Lower lobe of right lung (tissue), 2 donors: ENCODE results near the gene MRM2. TPM values are rescaled to one million over a fixed set of nuclear protein-coding genes. Genes with fewer than 3 reads are reported as not detected.

ENCODE experiments used
- ATAC-seq, 2 donors: fragments of 200-7000 bp; cut with Tn5 transposase; one replicate each; pipeline ENCODE4 v1.9.1; 2020 to 2022; ENCODE audit warnings: mild to moderate bottlenecking in 2 of 2, moderate library complexity in 2 of 2
- DNase-seq: peaks from one replicate; pipeline ENCODE4 v3.0.0-alpha.2; 2020
- H3K27ac ChIP-seq: fragments of 200-600 bp; one replicate; pipeline ENCODE4 v1.8.0; 2022
- H3K27me3 ChIP-seq: fragments of 200-600 bp; one replicate; pipeline ENCODE4 v1.8.0; 2022; ENCODE audit warnings: low read depth
- H3K36me3 ChIP-seq: fragments of 200-600 bp; one replicate; pipeline ENCODE4 v1.8.0; 2022; ENCODE audit warnings: mild to moderate bottlenecking
- H3K4me1 ChIP-seq: fragments of 200-600 bp; one replicate; pipeline ENCODE4 v1.8.0; 2022
- H3K4me3 ChIP-seq: fragments of 200-600 bp; one replicate; pipeline ENCODE4 v1.8.0; 2022; ENCODE audit warnings: mild to moderate bottlenecking
- H3K9me3 ChIP-seq: fragments of 200-600 bp; one replicate; pipeline ENCODE4 v1.8.0; 2022
- intact Hi-C: fragments of 100-400 bp; cut with DNase I; formaldehyde crosslinking; loops from one replicate; pipeline ENCODE4 v1.11.0; 2022
- total RNA-seq: library from RNA; stranded (reverse); fragmentation: NEBNext Ultra II Directional; extraction: Animal tissue kit (Norgen Biotek cat#: 25700); gene quantifications from one replicate; pipeline ENCODE4 v1.2.1, GENCODE V29; 2021
- TF ChIP-seq, protein P1 (sequence below): fragments of 200-600 bp; IDR thresholded peaks from one replicate; pipeline ENCODE4 v1.8.0; 2022; ENCODE audit warnings: antibody characterized with exemption, mild to moderate bottlenecking
- donor health status: DM: no; HTN: yes; CAD: no; lungs with severe emphysema.

MRM2 gene
- total RNA-seq, 1 donor from 2014 or later = 22.6 TPM

DNA sequence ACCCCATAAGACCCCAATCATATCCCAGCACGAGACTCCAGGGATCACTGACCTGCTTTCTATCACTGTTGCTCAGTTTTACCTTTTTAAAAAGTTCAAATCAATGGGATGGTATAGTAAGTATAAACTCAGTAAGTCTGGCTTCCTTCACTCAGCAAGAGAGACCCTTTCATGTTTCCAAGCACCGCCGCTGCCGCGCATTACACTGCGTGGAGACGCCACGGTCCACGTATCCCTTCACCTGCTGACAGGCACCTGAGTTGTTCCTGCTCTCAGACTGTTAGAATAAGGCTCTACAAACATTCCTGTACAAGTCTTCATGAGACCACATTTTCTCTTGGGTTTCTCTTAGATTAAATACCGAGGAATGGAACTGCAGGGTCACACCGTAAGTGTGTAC is 37.6 kb downstream of the MRM2 start:
- no peak for ATAC-seq
- Histone ChIP-seq H3K4me3 (no peak overlapping the region), H3K4me1 (no peaks in the 10 kb centered on the region), H3K27ac (no peak overlapping the region), H3K27me3 (no peaks in the 10 kb centered on the region), H3K36me3 (peaks cover 46% of the 10 kb centered on the region), H3K9me3 (no peaks in the 10 kb centered on the region)
- TF ChIP-seq, protein P1, sequence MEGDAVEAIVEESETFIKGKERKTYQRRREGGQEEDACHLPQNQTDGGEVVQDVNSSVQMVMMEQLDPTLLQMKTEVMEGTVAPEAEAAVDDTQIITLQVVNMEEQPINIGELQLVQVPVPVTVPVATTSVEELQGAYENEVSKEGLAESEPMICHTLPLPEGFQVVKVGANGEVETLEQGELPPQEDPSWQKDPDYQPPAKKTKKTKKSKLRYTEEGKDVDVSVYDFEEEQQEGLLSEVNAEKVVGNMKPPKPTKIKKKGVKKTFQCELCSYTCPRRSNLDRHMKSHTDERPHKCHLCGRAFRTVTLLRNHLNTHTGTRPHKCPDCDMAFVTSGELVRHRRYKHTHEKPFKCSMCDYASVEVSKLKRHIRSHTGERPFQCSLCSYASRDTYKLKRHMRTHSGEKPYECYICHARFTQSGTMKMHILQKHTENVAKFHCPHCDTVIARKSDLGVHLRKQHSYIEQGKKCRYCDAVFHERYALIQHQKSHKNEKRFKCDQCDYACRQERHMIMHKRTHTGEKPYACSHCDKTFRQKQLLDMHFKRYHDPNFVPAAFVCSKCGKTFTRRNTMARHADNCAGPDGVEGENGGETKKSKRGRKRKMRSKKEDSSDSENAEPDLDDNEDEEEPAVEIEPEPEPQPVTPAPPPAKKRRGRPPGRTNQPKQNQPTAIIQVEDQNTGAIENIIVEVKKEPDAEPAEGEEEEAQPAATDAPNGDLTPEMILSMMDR = no peak
- intact Hi-C loops = no loop called here
- no peak for DNase-seq

DNA sequence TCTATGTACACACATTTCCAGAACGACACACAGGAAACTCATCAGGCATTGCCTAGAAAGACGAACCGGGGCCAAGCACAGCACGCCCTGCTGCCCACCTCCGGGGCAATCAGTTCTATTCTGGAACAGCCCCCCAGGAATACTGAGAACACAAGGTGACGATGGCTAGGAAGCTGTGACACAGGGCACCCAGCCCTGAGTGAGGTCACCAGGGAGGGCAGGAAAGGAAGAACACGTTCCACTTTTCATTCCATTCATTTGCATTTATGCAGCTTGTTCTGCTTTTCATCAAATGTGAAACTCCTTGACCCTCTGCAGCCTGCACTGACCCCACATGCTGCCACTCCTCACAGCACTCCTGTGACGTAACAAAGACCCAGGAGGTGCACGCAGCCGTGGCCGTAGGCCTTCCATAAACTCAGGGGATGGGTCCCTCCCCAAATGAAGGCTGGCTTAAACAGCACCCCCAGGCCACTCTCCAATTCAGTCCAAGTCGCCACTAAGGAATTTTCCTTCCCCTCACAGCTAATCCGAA is 38.2 kb downstream of the MRM2 start:
- intact Hi-C loops = no loop called here
- Histone ChIP-seq H3K4me3 (no peak overlapping the region), H3K27me3 (no peaks in the 10 kb centered on the region), H3K36me3 (peaks cover 52% of the 10 kb centered on the region), H3K9me3 (no peaks in the 10 kb centered on the region), H3K27ac (no peak overlapping the region), H3K4me1 (no peaks in the 10 kb centered on the region)
- DNase-seq (no peak), ATAC-seq (no peak)
- TF ChIP-seq, protein P1 = no peak

- no peaks in the 10 kb centered on the region for H3K27me3 ChIP-seq
- no peak overlapping the region for H3K4me3 ChIP-seq
- intact Hi-C loops = no loop called here
- TF ChIP-seq, protein P1 = no peak
- DNase-seq = no peak
- ATAC-seq = no peak
- no peak overlapping the region for H3K27ac ChIP-seq
- H3K9me3 ChIP-seq = no peaks in the 10 kb centered on the region
- H3K36me3 ChIP-seq = peaks cover 50% of the 10 kb centered on the region
- H3K4me1 ChIP-seq = no peaks in the 10 kb centered on the region
Measured at GRCh38 chr7:2202901-2203765, 38.9 kb downstream of the MRM2 start.

DNA sequence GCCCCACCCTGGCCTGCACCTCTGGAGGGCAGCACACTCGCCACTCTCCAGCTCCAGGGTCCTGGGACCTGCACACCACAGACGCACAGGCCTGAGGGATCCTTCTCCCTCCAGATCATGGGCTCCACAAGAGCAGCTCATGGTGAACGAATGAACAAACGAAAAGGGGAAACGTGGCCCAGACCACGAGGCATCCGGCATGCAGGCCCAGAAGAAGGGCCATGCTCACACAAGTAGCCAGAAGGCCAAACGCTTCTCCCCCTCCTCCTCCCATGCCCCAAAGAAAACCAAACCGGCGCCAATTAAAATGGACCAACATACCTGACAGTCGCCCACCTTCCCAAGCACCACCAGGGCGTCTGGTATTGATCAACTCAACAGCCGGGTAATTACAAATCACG is 39.6 kb downstream of the MRM2 start:
- ATAC-seq (no peak), DNase-seq (no peak)
- Histone ChIP-seq H3K27ac (no peak overlapping the region), H3K27me3 (no peaks in the 10 kb centered on the region), H3K4me1 (no peaks in the 10 kb centered on the region), H3K4me3 (no peak overlapping the region), H3K36me3 (peaks cover 43% of the 10 kb centered on the region), H3K9me3 (no peaks in the 10 kb centered on the region)
- intact Hi-C loops = no loop called here
- TF ChIP-seq, protein P1 = no peak

- intact Hi-C loops = no loop called here
- Histone ChIP-seq H3K9me3 (no peaks in the 10 kb centered on the region), H3K4me1 (no peaks in the 10 kb centered on the region), H3K27ac (no peak overlapping the region), H3K4me3 (no peak overlapping the region), H3K36me3 (peaks cover 38% of the 10 kb centered on the region), H3K27me3 (no peaks in the 10 kb centered on the region)
- DNase-seq (no peak), ATAC-seq (no peak)
- TF ChIP-seq, protein P1 = no peak
Measured at GRCh38 chr7:2201686-2202360, 40.2 kb downstream of the MRM2 start.
